ENCODE data around the gene PLD5. TPM values are rescaled to one million over a fixed set of nuclear protein-coding genes. Genes with fewer than 3 reads are reported as not detected.

Gene PLD5
- total RNA-seq, 4 donors from 2014 or later = 0.16 TPM; not detected in 3

- TF ChIP-seq, protein P1, sequence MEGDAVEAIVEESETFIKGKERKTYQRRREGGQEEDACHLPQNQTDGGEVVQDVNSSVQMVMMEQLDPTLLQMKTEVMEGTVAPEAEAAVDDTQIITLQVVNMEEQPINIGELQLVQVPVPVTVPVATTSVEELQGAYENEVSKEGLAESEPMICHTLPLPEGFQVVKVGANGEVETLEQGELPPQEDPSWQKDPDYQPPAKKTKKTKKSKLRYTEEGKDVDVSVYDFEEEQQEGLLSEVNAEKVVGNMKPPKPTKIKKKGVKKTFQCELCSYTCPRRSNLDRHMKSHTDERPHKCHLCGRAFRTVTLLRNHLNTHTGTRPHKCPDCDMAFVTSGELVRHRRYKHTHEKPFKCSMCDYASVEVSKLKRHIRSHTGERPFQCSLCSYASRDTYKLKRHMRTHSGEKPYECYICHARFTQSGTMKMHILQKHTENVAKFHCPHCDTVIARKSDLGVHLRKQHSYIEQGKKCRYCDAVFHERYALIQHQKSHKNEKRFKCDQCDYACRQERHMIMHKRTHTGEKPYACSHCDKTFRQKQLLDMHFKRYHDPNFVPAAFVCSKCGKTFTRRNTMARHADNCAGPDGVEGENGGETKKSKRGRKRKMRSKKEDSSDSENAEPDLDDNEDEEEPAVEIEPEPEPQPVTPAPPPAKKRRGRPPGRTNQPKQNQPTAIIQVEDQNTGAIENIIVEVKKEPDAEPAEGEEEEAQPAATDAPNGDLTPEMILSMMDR (IDR thresholded peaks at IDR 0.05; ENCODE audit: low read depth) = no peak
These were observed 443.1 kb downstream of the PLD5 start for GRCh38 chr1:242081446-242081845.

GRCh38 chr1:242065813-242066212 is 458.7 kb downstream of the PLD5 start:
- TF ChIP-seq, protein P1 (IDR thresholded peaks at IDR 0.05; ENCODE audit: low read depth) = no peak

DNA sequence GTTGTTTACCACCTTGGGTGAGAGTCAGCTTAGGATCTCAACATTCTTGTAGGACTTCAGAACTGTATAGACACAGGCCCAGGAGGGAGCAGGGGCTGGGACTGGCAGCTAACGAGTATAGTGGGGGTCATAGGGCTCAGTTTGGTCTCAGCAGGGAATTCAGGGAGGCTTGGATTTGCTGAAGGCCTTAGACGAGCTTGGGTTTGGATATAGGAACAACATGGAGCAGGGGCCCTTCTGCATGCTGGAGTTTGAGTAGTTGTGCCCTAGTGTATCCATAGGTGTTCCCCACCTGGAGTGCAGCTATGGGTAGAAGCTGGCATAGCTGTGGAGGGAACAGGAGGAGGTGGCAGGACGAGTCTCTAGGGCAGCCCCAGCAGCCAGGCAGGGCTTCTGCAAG is 462.2 kb downstream of the PLD5 start:
- TF ChIP-seq, protein P1 (IDR thresholded peaks at IDR 0.05; ENCODE audit: low read depth) = no peak

DNA sequence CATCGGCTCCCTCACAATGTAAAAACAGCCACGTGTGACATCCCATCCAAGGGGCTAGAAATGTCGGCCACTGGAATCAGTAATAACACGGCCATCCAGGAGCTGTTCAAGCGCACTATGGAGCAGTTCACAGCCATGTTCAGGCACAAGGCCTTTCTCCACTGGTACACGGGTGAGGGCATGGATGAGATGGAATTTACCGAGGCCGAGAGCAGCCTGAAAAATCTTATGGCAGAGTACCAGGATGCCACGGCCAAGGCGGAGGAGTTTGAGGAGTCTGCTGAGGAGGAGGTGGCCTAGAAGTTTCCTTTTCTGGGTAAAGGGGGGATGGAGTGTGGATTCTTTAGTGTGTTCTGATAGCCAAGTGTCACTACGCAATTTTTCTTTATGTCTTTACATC is 464.5 kb downstream of the PLD5 start:
- TF ChIP-seq, protein P1 (IDR thresholded peaks at IDR 0.05; ENCODE audit: low read depth) = no peak

GRCh38 chr1:242057745-242058115 is 466.8 kb downstream of the PLD5 start:
- TF ChIP-seq, protein P1 (IDR thresholded peaks at IDR 0.05; ENCODE audit: low read depth) = no peak

GRCh38 chr1:242056988-242057744 is 467.3 kb downstream of the PLD5 start:
- TF ChIP-seq, protein P1 (IDR thresholded peaks at IDR 0.05; ENCODE audit: low read depth) = no peak

- TF ChIP-seq, protein P1 (IDR thresholded peaks at IDR 0.05; ENCODE audit: low read depth) = no peak
These were observed 468.7 kb downstream of the PLD5 start for GRCh38 chr1:242055749-242056320.

Data from subcutaneous adipose tissue (tissue), 4 donors.